Thyroid gland (tissue), 4 donors: ENCODE data around the gene CR1. TPM values are rescaled to one million over a fixed set of nuclear protein-coding genes. Genes with fewer than 3 reads are reported as not detected.
A peak's percentile ranks its signal among the peaks of the same experiment; 100 is the strongest.
"Not testable (repeated sequence)": the region's sequence is repeated elsewhere in the genome, so short reads cannot be mapped to it uniquely, and the experiment has no call there.

Experiments
- DNase-seq, 2 donors: peaks; one replicate each; pipeline ENCODE4 v3.0.0-alpha.2; 2019
- H3K27ac ChIP-seq, 3 donors: fragments of 200-600 bp; sonication (generic); 1 replicate in 2 of 3; 2 replicates in 1 of 3; pipeline ENCODE4 v1.5.1; 2016 to 2019; ENCODE audit warnings: mild to moderate bottlenecking in 1 of 3, moderate library complexity in 1 of 3
- H3K27me3 ChIP-seq: fragments of 200-600 bp; sonication (generic); one replicate; pipeline ENCODE4 v1.5.1; 2019
- H3K36me3 ChIP-seq, 2 donors: fragments of 200-600 bp; sonication (generic); one replicate each; pipeline ENCODE4 v1.5.1; 2016 to 2019
- H3K4me1 ChIP-seq, 2 donors: fragments of 200-600 bp; sonication (generic); one replicate each; pipeline ENCODE4 v1.5.1; 2017 to 2019
- H3K4me3 ChIP-seq, 3 donors: fragments of 200-600 bp; sonication (generic); replicated peaks in 1 of 3; 1 replicate in 2 of 3; 2 replicates in 1 of 3; pipeline ENCODE4 v1.5.1; 2016; ENCODE audit warnings: mild to moderate bottlenecking in 1 of 3
- H3K9me3 ChIP-seq: fragments of 200-600 bp; sonication (generic); one replicate; pipeline ENCODE4 v1.5.1; 2017
- CTCF ChIP-seq, 6 experiments: fragments of 200-600 bp in 3 of 6; fragments of 450-650 bp in 3 of 6; sonication (generic) in 3 of 6; IDR thresholded peaks; one replicate each; pipeline ENCODE4 v1.5.1; 2016 to 2019; ENCODE audit warnings: antibody characterized with exemption in 6 of 6, mild to moderate bottlenecking in 2 of 6, inconsistent platforms in 1 of 6, moderate library complexity in 1 of 6
- POLR2A ChIP-seq, 2 donors: fragments of 450-650 bp; IDR thresholded peaks; one replicate each; pipeline ENCODE4 v1.6.1; 2017; ENCODE audit warnings: antibody characterized with exemption in 2 of 2, mild to moderate bottlenecking in 2 of 2, moderate library complexity in 1 of 2
- WGBS, 2 donors: methylation state at CpG; one replicate each; pipeline ENCODE4 v1.1.5; 2017; 5-methylcytosine and 5-hydroxymethylcytosine counted together
- intact Hi-C: fragments of 100-400 bp; cut with DNase I; formaldehyde crosslinking; loops from one replicate; pipeline ENCODE4 v1.15.1; 2023
- total RNA-seq, 4 donors: library from RNA; depleted of rRNA; stranded (reverse); fragments of >200 nt; gene quantifications; one replicate each; pipeline ENCODE4 v1.2.3, GENCODE V29; 2016

The CR1 gene
- total RNA-seq, 4 donors from 2014 or later = 0.49 to 5.8 (median 1.2) TPM

- no peak overlapping the region for H3K27ac ChIP-seq
- H3K9me3 ChIP-seq = no peaks in the 10 kb centered on the region
- intact Hi-C loops = no loop called here
- WGBS, 2 donors = 77% methylated on average over 3 of the region's 3 CpGs
- no peak for DNase-seq
- H3K4me3 ChIP-seq = no peak overlapping the region
- TF ChIP-seq POLR2A (IDR thresholded peaks at IDR 0.05) (no peak), CTCF (IDR thresholded peaks at IDR 0.05) (no peak)
- H3K36me3 ChIP-seq = no peaks in the 10 kb centered on the region
- no peaks in the 10 kb centered on the region for H3K27me3 ChIP-seq
- peaks cover 0 to 7% of the 10 kb centered on the region in 2 donors for H3K4me1 ChIP-seq
These were observed 174.2 kb downstream of the CR1 start for GRCh38 chr1:207670192-207670591.

- Histone ChIP-seq H3K4me3 (no peak overlapping the region), H3K4me1 (peaks cover 0 to 7% of the 10 kb centered on the region in 2 donors), H3K36me3 (no peaks in the 10 kb centered on the region), H3K9me3 (no peaks in the 10 kb centered on the region), H3K27me3 (no peaks in the 10 kb centered on the region), H3K27ac (no peak overlapping the region)
- TF ChIP-seq CTCF (IDR thresholded peaks at IDR 0.05) = no peak
- no peak for TF ChIP-seq POLR2A (IDR thresholded peaks at IDR 0.05)
- intact Hi-C loops = no loop called here
- peak; percentile 30 to 37 for DNase-seq
- WGBS, 2 donors = 26 to 34% methylated on average over 3 of the region's 3 CpGs
These were observed 175.0 kb downstream of the CR1 start for GRCh38 chr1:207670997-207671396.

GRCh38 chr1:207672522-207673130 is 176.7 kb downstream of the CR1 start:
- Histone ChIP-seq H3K9me3 (no peaks in the 10 kb centered on the region), H3K27ac (no peak overlapping the region), H3K36me3 (no peaks in the 10 kb centered on the region), H3K27me3 (no peaks in the 10 kb centered on the region), H3K4me1 (peaks cover 0 to 7% of the 10 kb centered on the region in 2 donors), H3K4me3 (no peak overlapping the region)
- intact Hi-C loops = no loop called here
- TF ChIP-seq POLR2A (IDR thresholded peaks at IDR 0.05) = no peak
- peak in 3 of 6 experiments; percentile 12 to 32 (median 25) for TF ChIP-seq CTCF (IDR thresholded peaks at IDR 0.05)
- peak; percentile 8 to 16 for DNase-seq
- WGBS, 2 donors = 35 to 40% methylated on average over 5 of the region's 5 CpGs

- TF ChIP-seq CTCF (IDR thresholded peaks at IDR 0.05) (no peak), POLR2A (IDR thresholded peaks at IDR 0.05) (no peak)
- no peaks in the 10 kb centered on the region for H3K9me3 ChIP-seq
- no peaks in the 10 kb centered on the region for H3K36me3 ChIP-seq
- H3K4me3 ChIP-seq = no peak overlapping the region
- 84% methylated on average over 6 of the region's 6 CpGs for WGBS, 2 donors
- no peak overlapping the region for H3K27ac ChIP-seq
- H3K4me1 ChIP-seq = peaks cover 0 to 7% of the 10 kb centered on the region in 2 donors
- DNase-seq = no peak
- intact Hi-C loops = no loop called here
- no peaks in the 10 kb centered on the region for H3K27me3 ChIP-seq
These were observed 177.4 kb downstream of the CR1 start for GRCh38 chr1:207673399-207673798.

GRCh38 chr1:207676153-207676552 is 180.2 kb downstream of the CR1 start:
- H3K4me1 ChIP-seq = no peaks in the 10 kb centered on the region
- intact Hi-C loops = no loop called here

GRCh38 chr1:207680590-207681388 is 184.8 kb downstream of the CR1 start:
- H3K4me3 ChIP-seq, H3K36me3 ChIP-seq, H3K27me3 ChIP-seq, H3K4me1 ChIP-seq, intact Hi-C loops, H3K27ac ChIP-seq, DNase-seq, H3K9me3 ChIP-seq: not testable (repeated sequence)
- WGBS, 2 donors = 84 to 92% methylated on average over 6 of the region's 6 CpGs

More at GRCh38 chr1:207676153-207676552, 180.2 kb downstream of the CR1 start:
- Histone ChIP-seq H3K4me3 (no peak overlapping the region), H3K9me3 (no peaks in the 10 kb centered on the region), H3K27ac (no peak overlapping the region), H3K27me3 (no peaks in the 10 kb centered on the region), H3K36me3 (no peaks in the 10 kb centered on the region)
- WGBS, 2 donors = 74 to 86% methylated on average over 4 of the region's 4 CpGs
- TF ChIP-seq POLR2A (IDR thresholded peaks at IDR 0.05) = no peak
- no peak for TF ChIP-seq CTCF (IDR thresholded peaks at IDR 0.05)
- no peak for DNase-seq

- H3K4me3 ChIP-seq, intact Hi-C loops, H3K27me3 ChIP-seq, H3K9me3 ChIP-seq, DNase-seq, H3K4me1 ChIP-seq, H3K36me3 ChIP-seq, H3K27ac ChIP-seq: not testable (repeated sequence)
- WGBS, 2 donors = 89 to 90% methylated on average over 6 of the region's 6 CpGs
These were observed 187.0 kb downstream of the CR1 start for GRCh38 chr1:207682872-207683434.
